GM10847 (cell line): ENCODE data around the gene CD276.

Experiments used
- POLR2A ChIP-seq: IDR thresholded peaks from 2 replicates; pipeline ENCODE4 v1.6.1; 2011; ENCODE audit not compliant: insufficient read length; ENCODE audit errors: extremely low read depth

CD276 gene

GRCh38 chr15:73724212-73724611, 40.0 kb downstream of the CD276 start:
- no peak for TF ChIP-seq POLR2A

- TF ChIP-seq POLR2A = no peak
Observed at GRCh38 chr15:73727330-73727976, 43.3 kb downstream of the CD276 start.

- TF ChIP-seq POLR2A = no peak
Observed at GRCh38 chr15:73732930-73733329, 48.7 kb downstream of the CD276 start.

GRCh38 chr15:73737535-73737934, 53.4 kb downstream of the CD276 start:
- no peak for TF ChIP-seq POLR2A

- no peak for TF ChIP-seq POLR2A
Observed at GRCh38 chr15:73740152-73741048, 56.2 kb downstream of the CD276 start.

GRCh38 chr15:73741321-73741836, 57.2 kb downstream of the CD276 start:
- TF ChIP-seq POLR2A = no peak

GRCh38 chr15:73744293-73744692, 60.1 kb downstream of the CD276 start:
- no peak for TF ChIP-seq POLR2A

GRCh38 chr15:73745073-73745472, 60.9 kb downstream of the CD276 start:
- no peak for TF ChIP-seq POLR2A

GRCh38 chr15:73746261-73746660, 62.1 kb downstream of the CD276 start:
- no peak for TF ChIP-seq POLR2A

GRCh38 chr15:73746883-73747282, 62.7 kb downstream of the CD276 start:
- no peak for TF ChIP-seq POLR2A

GRCh38 chr15:73747847-73748590, 63.8 kb downstream of the CD276 start:
- TF ChIP-seq POLR2A = no peak

GRCh38 chr15:73748730-73749129, 64.5 kb downstream of the CD276 start:
- no peak for TF ChIP-seq POLR2A

GRCh38 chr15:73749533-73749932, 65.3 kb downstream of the CD276 start:
- TF ChIP-seq POLR2A = no peak

- TF ChIP-seq POLR2A = no peak
Observed at GRCh38 chr15:73749971-73750370, 65.8 kb downstream of the CD276 start.

GRCh38 chr15:73750438-73750837, 66.3 kb downstream of the CD276 start:
- TF ChIP-seq POLR2A = no peak
